GM23248 (cell line): ENCODE measurements around the gene ADRB1.

Source experiments
- EZH2 ChIP-seq: fragments of 200-600 bp; sonication (generic); IDR thresholded peaks from 2 replicates; pipeline ENCODE4 v1.6.1; 2018; ENCODE audit warnings: antibody characterized with exemption, mild to moderate bottlenecking; ENCODE audit not compliant: insufficient read depth, poor library complexity, severe bottlenecking
- EZH2phosphoT487 ChIP-seq: fragments of 200-600 bp; sonication (generic); IDR thresholded peaks from 2 replicates; pipeline ENCODE4 v1.6.1; 2018; ENCODE audit warnings: antibody characterized with exemption, moderate library complexity, mild to moderate bottlenecking, low read depth; ENCODE audit not compliant: insufficient read depth

GRCh38 chr10:114087655-114088054 lies 44.0 kb downstream of the ADRB1 start:
- TF ChIP-seq EZH2 (no peak), EZH2phosphoT487 (no peak)
